HEK293 (cell line): ENCODE measurements around the gene ECPAS.
"Not testable (repeated sequence)": the region's sequence is repeated elsewhere in the genome, so short reads cannot be mapped to it uniquely, and the experiment has no call there.

ENCODE experiments used
- CTCF ChIA-PET: fragments of 350-600 bp; formaldehyde crosslinking; extraction: SDS; loops from one replicate; lab custom pipeline; 2021; ENCODE audit warnings: antibody characterized with exemption; lab: Yijun Ruan, JAX
- POLR2A ChIA-PET: fragments of 300-600 bp; formaldehyde crosslinking; extraction: SDS; loops from one replicate; lab custom pipeline; 2020; ENCODE audit warnings: antibody characterized with exemption, inconsistent platforms; lab: Yijun Ruan, JAX
- H3K27ac ChIP-seq: fragments of 200-500 bp; sonication (Bioruptor generic); 2 replicates; pipeline ENCODE4 v1.5.1; 2014; ENCODE audit warnings: low read depth, low read length, control low read depth, inconsistent platforms; ENCODE audit errors: extremely low read depth
- H3K36me3 ChIP-seq, 2 experiments: fragments of 200-500 bp in 1 of 2; sonication (Bioruptor generic) in 1 of 2; 1 replicate in 1 of 2; 2 replicates in 1 of 2; pipeline ENCODE4 v1.5.1; 2014 to 2017; ENCODE audit warnings: inconsistent platforms in 2 of 2, low read length in 2 of 2; ENCODE audit not compliant: control insufficient read depth in 2 of 2, insufficient read depth in 1 of 2
- H3K4me1 ChIP-seq: fragments of 200-500 bp; sonication (Bioruptor generic); 2 replicates; pipeline ENCODE4 v1.5.1; 2014; ENCODE audit warnings: mild to moderate bottlenecking, low read length, inconsistent platforms; ENCODE audit not compliant: control insufficient read depth, insufficient read depth
- H3K4me3 ChIP-seq: 2 replicates; pipeline ENCODE4 v1.5.1; 2011; ENCODE audit warnings: low read depth, mild to moderate bottlenecking, control low read depth, low read length, moderate library complexity
- H3K9me3 ChIP-seq: fragments of 200-500 bp; sonication (Bioruptor generic); 2 replicates; pipeline ENCODE4 v1.5.1; 2014; ENCODE audit warnings: low read depth, low read length, inconsistent platforms; ENCODE audit not compliant: control insufficient read depth, insufficient read depth
- BCL11A ChIP-seq: fragments of 450-650 bp; formaldehyde crosslinking; IDR thresholded peaks from 2 replicates; pipeline ENCODE4 v1.5.1; 2016; ENCODE audit warnings: low read depth, missing biosample characterization, missing genetic modification characterization
- MEIS1 ChIP-seq: sonication (generic); formaldehyde crosslinking; IDR thresholded peaks from 2 replicates; pipeline ENCODE4 v1.8.1; 2022; ENCODE audit warnings: missing genetic modification reagents, mild to moderate bottlenecking, borderline replicate concordance
- ZBTB17 ChIP-seq: fragments of 450-650 bp; formaldehyde crosslinking; IDR thresholded peaks from 2 replicates; pipeline ENCODE4 v1.5.1; 2016; ENCODE audit warnings: missing biosample characterization, missing genetic modification characterization
- ZBTB44 ChIP-seq: fragments of 450-650 bp; IDR thresholded peaks from 2 replicates; pipeline ENCODE4 v1.5.1; 2018; ENCODE audit warnings: missing biosample characterization, mild to moderate bottlenecking, missing genetic modification characterization
- ZNF114 ChIP-seq: fragments of 450-650 bp; formaldehyde crosslinking; IDR thresholded peaks from 2 replicates; pipeline ENCODE4 v1.5.0; 2017; ENCODE audit warnings: missing biosample characterization, missing genetic modification characterization
- ZNF140 ChIP-seq: fragments of 450-650 bp; formaldehyde crosslinking; IDR thresholded peaks from 2 replicates; pipeline ENCODE4 v1.5.1; 2016; ENCODE audit warnings: missing biosample characterization, missing genetic modification characterization
- ZNF19 ChIP-seq: fragments of 450-650 bp; formaldehyde crosslinking; IDR thresholded peaks from 2 replicates; pipeline ENCODE4; 2016; ENCODE audit warnings: missing biosample characterization, missing genetic modification characterization, low read depth
- ZNF274 ChIP-seq, 2 experiments: fragments of 200-500 bp in 1 of 2; fragments of 450-650 bp in 1 of 2; sonication (Bioruptor generic) in 1 of 2; formaldehyde crosslinking in 1 of 2; IDR thresholded peaks; 2 replicates each; pipeline versions ENCODE4 v1.5.1 to v1.6.1; 2014 to 2016; ENCODE audit warnings: borderline replicate concordance in 1 of 2, inconsistent platforms in 1 of 2, low read length in 1 of 2, missing biosample characterization in 1 of 2, missing genetic modification characterization in 1 of 2
- ZNF501 ChIP-seq: fragments of 450-650 bp; formaldehyde crosslinking; IDR thresholded peaks from 2 replicates; pipeline ENCODE4 v1.5.1; 2016; ENCODE audit warnings: missing biosample characterization, missing genetic modification characterization
- ZNF513 ChIP-seq: fragments of 450-650 bp; IDR thresholded peaks from 2 replicates; pipeline ENCODE4 v1.5.1; 2018; ENCODE audit warnings: missing biosample characterization, missing genetic modification characterization
- ZNF561 ChIP-seq: fragments of 450-650 bp; IDR thresholded peaks from 2 replicates; pipeline ENCODE4 v1.5.1; 2018; ENCODE audit warnings: missing biosample characterization, missing genetic modification characterization, borderline replicate concordance
- ZNF585B ChIP-seq: fragments of 450-650 bp; formaldehyde crosslinking; IDR thresholded peaks from 2 replicates; pipeline ENCODE4 v1.5.1; 2016; ENCODE audit warnings: missing biosample characterization, missing genetic modification characterization
- ZNF654 ChIP-seq: fragments of 450-650 bp; formaldehyde crosslinking; IDR thresholded peaks from 2 replicates; pipeline ENCODE4 v1.5.1; 2016; ENCODE audit warnings: low read depth, missing biosample characterization, missing genetic modification characterization
- ZNF670 ChIP-seq: fragments of 450-650 bp; formaldehyde crosslinking; IDR thresholded peaks from 2 replicates; pipeline ENCODE4 v1.5.1; 2016; ENCODE audit warnings: missing biosample characterization, missing genetic modification characterization, low read depth
- ZNF830 ChIP-seq: fragments of 450-650 bp; IDR thresholded peaks from 2 replicates; pipeline ENCODE4 v1.5.0; 2018; ENCODE audit warnings: missing biosample characterization, missing genetic modification characterization, low read depth, mild to moderate bottlenecking, moderate library complexity
- ZNF837 ChIP-seq: fragments of 450-650 bp; formaldehyde crosslinking; IDR thresholded peaks from 2 replicates; pipeline ENCODE4 v1.5.1; 2016; ENCODE audit warnings: missing biosample characterization, missing genetic modification characterization
- ZSCAN4 ChIP-seq: fragments of 450-650 bp; formaldehyde crosslinking; IDR thresholded peaks from 2 replicates; pipeline ENCODE4 v1.5.1; 2017; ENCODE audit warnings: missing biosample characterization, missing genetic modification characterization

ECPAS gene

GRCh38 chr9:111405701-111406100, 78.5 kb downstream of the ECPAS start (continued):
- TF ChIP-seq ZNF837 (tag by site-specific recombination) (no peak), ZNF140 (tag by site-specific recombination) (no peak)

GRCh38 chr9:111401486-111401885, 82.7 kb downstream of the ECPAS start:
- H3K36me3 ChIP-seq, result peaks cover 7 to 50% of the 10 kb centered on the region in 2 experiments; a peak in 2 of 3 replicates
- H3K9me3 ChIP-seq, H3K27ac ChIP-seq, POLR2A ChIA-PET, H3K4me1 ChIP-seq, H3K4me3 ChIP-seq: not testable (repeated sequence)
- CTCF ChIA-PET, result interaction anchor here (0.7 to 1.2 kb wide), 4 partner anchors 10 to 183 kb away, joined by 3 to 6 read pairs (median 4); no protein-coding TSS in a partner anchor

GRCh38 chr9:111400564-111400898, 83.7 kb downstream of the ECPAS start:
- POLR2A ChIA-PET, result interaction anchor here (0.5 kb wide), 1 partner anchor 9 kb away, joined by 3 read pairs; no protein-coding TSS in a partner anchor
- Histone ChIP-seq H3K4me3 (no peak overlapping the region), H3K36me3 (peaks cover 10 to 50% of the 10 kb centered on the region in 2 experiments), H3K27ac (no peak overlapping the region), H3K9me3 (no peaks in the 10 kb centered on the region), H3K4me1 (no peaks in the 10 kb centered on the region)
- TF ChIP-seq ZNF513 (tag by site-specific recombination), result no peak
- TF ChIP-seq ZNF19 (tag by site-specific recombination), result no peak
- TF ChIP-seq ZBTB44 (tag by site-specific recombination), result no peak
- no peak for TF ChIP-seq ZBTB17 (tag by site-specific recombination)
- TF ChIP-seq ZNF830 (tag by site-specific recombination), result no peak
- TF ChIP-seq ZNF561 (tag by site-specific recombination), result no peak
- CTCF ChIA-PET, result interaction anchor here (0.6 to 2.7 kb wide), 11 partner anchors 9 to 263 kb away, joined by 3 to 11 read pairs (median 4); no protein-coding TSS in a partner anchor

GRCh38 chr9:111399772-111400563, 84.2 kb downstream of the ECPAS start:
- no peak overlapping the region for H3K4me3 ChIP-seq
- ChIA-PET POLR2A (interaction anchor here (0.5 kb wide), 1 partner anchor 9 kb away, joined by 3 read pairs; no protein-coding TSS in a partner anchor), CTCF (interaction anchor here (0.6 to 2.7 kb wide), 14 partner anchors 9 to 719 kb away, joined by 3 to 11 read pairs (median 4); no protein-coding TSS in a partner anchor)
- peaks cover 10 to 50% of the 10 kb centered on the region in 2 experiments for H3K36me3 ChIP-seq
- H3K27ac ChIP-seq, result no peak overlapping the region
- no peaks in the 10 kb centered on the region for H3K4me1 ChIP-seq
- TF ChIP-seq ZNF114 (no peak), ZNF670 (tag by site-specific recombination) (no peak), ZSCAN4 (tag by site-specific recombination) (no peak), ZNF501 (tag by site-specific recombination) (no peak), MEIS1 (CRISPR knock-in tag) (no peak), ZNF654 (tag by site-specific recombination) (peak; percentile 47; the same call in 1 of the 2 replicates), ZNF274 (IDR thresholded peaks at IDR 0.05; ENCODE audit: low read length) (no peak), ZNF274 (tag by site-specific recombination; IDR thresholded peaks at IDR 0.05; ENCODE audit: borderline replicate concordance) (no peak), ZNF585B (tag by site-specific recombination) (no peak), BCL11A (tag by site-specific recombination) (no peak)
- H3K9me3 ChIP-seq, result no peaks in the 10 kb centered on the region
